Measurements from ENCODE around the gene FAM151A. TPM values are rescaled to one million over a fixed set of nuclear protein-coding genes. Genes with fewer than 3 reads are reported as not detected.

Gene FAM151A
- polyA plus RNA-seq, 1 donor (not counting 4 experiments of a cell fraction or from before 2014, with no cell fraction given), result 0.07 TPM

DNA sequence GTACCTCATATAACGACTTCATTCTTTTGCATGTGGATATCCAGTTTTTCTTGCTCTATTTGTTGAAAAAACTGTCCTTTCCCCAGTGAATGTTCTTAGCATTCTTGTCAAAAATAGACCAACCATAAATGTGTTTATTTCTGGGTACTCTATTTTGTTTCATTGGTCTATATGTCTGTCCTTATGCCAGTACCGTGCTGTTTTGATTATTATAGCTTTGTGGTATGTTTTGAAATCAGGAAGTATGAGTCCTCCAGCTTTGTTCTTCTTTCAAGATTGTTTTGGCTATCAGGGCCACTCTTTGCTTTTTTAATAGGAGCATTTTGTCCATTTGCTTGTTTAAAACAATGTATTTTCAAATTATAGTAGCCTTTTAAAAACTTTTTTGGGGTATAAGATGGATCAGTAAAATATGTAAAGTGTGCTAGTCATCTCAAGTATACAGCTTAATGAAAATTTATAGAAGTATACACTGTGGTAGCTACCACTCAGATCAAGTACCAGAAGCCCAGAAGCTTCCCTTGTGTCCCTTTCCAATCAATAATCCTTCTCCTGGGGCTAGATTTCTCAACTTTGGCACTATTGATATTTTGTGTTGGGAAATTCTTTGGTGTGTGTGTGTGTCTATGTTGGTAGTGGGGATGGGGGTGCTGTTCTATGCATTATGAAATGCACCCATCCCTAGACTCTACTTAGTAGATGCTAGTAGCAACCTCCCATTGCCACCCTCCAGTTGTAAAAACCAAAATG, 35.0 kb upstream of the FAM151A start:
- H3K27me3 ChIP-seq (ENCODE audit: control insufficient read depth, extremely low read depth, insufficient read depth, low read length), result no peaks in the 10 kb centered on the region
- FAIRE-seq, result no peak
- H3K4me3 ChIP-seq (ENCODE audit: control insufficient read depth in 2 of 3, extremely low read depth in 1 of 3, insufficient read depth in 2 of 3, low read depth in 1 of 3, low read length in 3 of 3), result no peak overlapping the region
- no peaks in the 10 kb centered on the region for H3K9me3 ChIP-seq (ENCODE audit: control insufficient read depth, low read depth, low read length)
- H3K36me3 ChIP-seq (ENCODE audit: control insufficient read depth in 2 of 2, extremely low read depth in 1 of 2, insufficient read depth in 2 of 2, low read length in 2 of 2), result no peaks in the 10 kb centered on the region
- H3K9ac ChIP-seq (ENCODE audit: control insufficient read depth, extremely low read depth, insufficient read depth, low read length), result no peak overlapping the region
- no peaks in the 10 kb centered on the region for H3K9me1 ChIP-seq (ENCODE audit: control insufficient read depth, extremely low read depth, insufficient read depth, low read length)
- no peak for DNase-seq (ENCODE audit: low read depth, low spot score)
- H3K4me1 ChIP-seq (ENCODE audit: control insufficient read depth, extremely low read depth, insufficient read depth, low read length), result no peaks in the 10 kb centered on the region
- H3K79me2 ChIP-seq (ENCODE audit: control insufficient read depth, insufficient read depth, low read length), result no peaks in the 10 kb centered on the region
- H3K4me2 ChIP-seq (ENCODE audit: control insufficient read depth, extremely low read depth, insufficient read depth, low read depth, low read length), result no peak overlapping the region
- no peak for TF ChIP-seq CTCF (optimal IDR thresholded peaks at IDR 0.05 in 1 of 3, IDR thresholded peaks at IDR 0.05 in 1 of 3, conservative IDR thresholded peaks at IDR 0.05 in 1 of 3; ENCODE audit: extremely low read depth in 1 of 3, insufficient read depth in 2 of 3, low read length in 3 of 3)
- no peak for TF ChIP-seq EZH2 (IDR thresholded peaks at IDR 0.05; ENCODE audit: low read length)
- no peak overlapping the region for H2AFZ ChIP-seq (ENCODE audit: control insufficient read depth, low read length)
- H4K20me1 ChIP-seq (ENCODE audit: control insufficient read depth, extremely low read depth, insufficient read depth, low read length), result no peaks in the 10 kb centered on the region
- dilution Hi-C loops (cut with MboI; ENCODE audit: extremely low pct_ligation_motif_present, low sequenced_read_pairs), result no loop called here
- H3K27ac ChIP-seq (ENCODE audit: control insufficient read depth, insufficient read depth, low read length), result no peak overlapping the region

GRCh38 chr1:54653036-54653435, 29.7 kb upstream of the FAM151A start:
- dilution Hi-C loops (cut with MboI; ENCODE audit: extremely low pct_ligation_motif_present, low sequenced_read_pairs), result no loop called here
- Histone ChIP-seq H3K27ac (ENCODE audit: control insufficient read depth, insufficient read depth, low read length) (no peak overlapping the region), H4K20me1 (ENCODE audit: control insufficient read depth, extremely low read depth, insufficient read depth, low read length) (no peaks in the 10 kb centered on the region), H2AFZ (ENCODE audit: control insufficient read depth, low read length) (no peak overlapping the region), H3K4me3 (ENCODE audit: control insufficient read depth in 2 of 3, extremely low read depth in 1 of 3, insufficient read depth in 2 of 3, low read depth in 1 of 3, low read length in 3 of 3) (no peak overlapping the region), H3K4me1 (ENCODE audit: control insufficient read depth, extremely low read depth, insufficient read depth, low read length) (no peaks in the 10 kb centered on the region), H3K27me3 (ENCODE audit: control insufficient read depth, extremely low read depth, insufficient read depth, low read length) (peaks cover 13% of the 10 kb centered on the region), H3K9me3 (ENCODE audit: control insufficient read depth, low read depth, low read length) (no peaks in the 10 kb centered on the region), H3K9ac (ENCODE audit: control insufficient read depth, extremely low read depth, insufficient read depth, low read length) (no peak overlapping the region), H3K79me2 (ENCODE audit: control insufficient read depth, insufficient read depth, low read length) (no peaks in the 10 kb centered on the region), H3K9me1 (ENCODE audit: control insufficient read depth, extremely low read depth, insufficient read depth, low read length) (no peaks in the 10 kb centered on the region), H3K4me2 (ENCODE audit: control insufficient read depth, extremely low read depth, insufficient read depth, low read depth, low read length) (no peak overlapping the region), H3K36me3 (ENCODE audit: control insufficient read depth in 2 of 2, extremely low read depth in 1 of 2, insufficient read depth in 2 of 2, low read length in 2 of 2) (no peaks in the 10 kb centered on the region)
- FAIRE-seq, result no peak
- TF ChIP-seq CTCF (optimal IDR thresholded peaks at IDR 0.05 in 1 of 3, IDR thresholded peaks at IDR 0.05 in 1 of 3, conservative IDR thresholded peaks at IDR 0.05 in 1 of 3; ENCODE audit: extremely low read depth in 1 of 3, insufficient read depth in 2 of 3, low read length in 3 of 3) (no peak), EZH2 (IDR thresholded peaks at IDR 0.05; ENCODE audit: low read length) (no peak)
- no peak for DNase-seq (ENCODE audit: low read depth, low spot score)

All from keratinocyte (primary cell).